GM20000 (cell line): ENCODE data around the gene KCNK18.
A peak's percentile ranks its signal among the peaks of the same experiment; 100 is the strongest.

Experiments
- DNase-seq: peaks from one replicate; pipeline ENCODE4 v3.0.0; 2012; ENCODE audit warnings: low spot score
- CTCF ChIP-seq: IDR thresholded peaks from 2 replicates; pipeline ENCODE4 v1.5.1; 2012; ENCODE audit warnings: mild to moderate bottlenecking, control low read depth; ENCODE audit errors: extremely low read depth, missing control alignments

KCNK18 gene

GRCh38 chr10:117237401-117237991, 40.2 kb downstream of the KCNK18 start:
- TF ChIP-seq CTCF, result no peak
- no peak for DNase-seq

GRCh38 chr10:117239051-117239450, 41.8 kb downstream of the KCNK18 start:
- DNase-seq, result no peak
- no peak for TF ChIP-seq CTCF

GRCh38 chr10:117239721-117240620, 42.7 kb downstream of the KCNK18 start:
- no peak for DNase-seq
- TF ChIP-seq CTCF, result no peak

GRCh38 chr10:117240621-117241529, 43.6 kb downstream of the KCNK18 start, which contains the start of gene SLC18A2:
TSS of gene SLC18A2 (plus strand) at chr10:117241114. CDS start at chr10:117241694, 580 bp downstream.
- no peak for DNase-seq
- no peak for TF ChIP-seq CTCF

- DNase-seq, result peak; percentile 38
These were observed 44.5 kb downstream of the KCNK18 start for GRCh38 chr10:117241541-117242462.

More at GRCh38 chr10:117241541-117242462, 44.5 kb downstream of the KCNK18 start:
- TF ChIP-seq CTCF, result no peak
